K562 (cell line): ENCODE measurements around the gene SNTG2. TPM values are rescaled to one million over a fixed set of nuclear protein-coding genes. Genes with fewer than 3 reads are reported as not detected.

Source experiments
- ATAC-seq: fragments of 200-7000 bp; cut with Tn5 transposase; 3 replicates; pipeline ENCODE4 v1.9.1; 2020; ENCODE audit warnings: moderate library complexity
- BruUV-seq: library from RNA; stranded (reverse); fragments of 400-500 nt; replicated peaks from 2 replicates; lab custom pipeline; 2021; lab: Mats Ljungman, UMichigan
- CTCF ChIA-PET: fragments of 300-600 bp; formaldehyde crosslinking; extraction: SDS; loops from one replicate; lab custom pipeline; 2021; ENCODE audit warnings: low intra/inter-chr PET ratio; lab: Yijun Ruan, JAX
- POLR2A ChIA-PET: fragments of 300-600, 350-650 bp; sonication (Branson Sonifier 250); formaldehyde crosslinking; extraction: SDS; loops from one replicate; lab custom pipeline; 2021; ENCODE audit warnings: antibody characterized with exemption, inconsistent platforms; lab: Yijun Ruan, JAX
- DNase-seq, 4 experiments: peaks; one replicate each; pipeline versions ENCODE4 v3.0.0 to v3.0.0-alpha.2; 2011 to 2018; ENCODE audit warnings: low spot score in 3 of 4, mixed read lengths in 3 of 4; ENCODE audit errors: extremely low read depth in 1 of 4
- FAIRE-seq: peaks from 2 replicates; lab custom pipeline; 2011; peaks lifted over from hg19 to GRCh38; lab: Jason Lieb, UNC
- H2AFZ ChIP-seq: 2 replicates; pipeline ENCODE4 v1.6.0; 2011; ENCODE audit warnings: low read depth, low read length, control low read depth, inconsistent platforms
- H3K27ac ChIP-seq: fragments of 200-600 bp; 3 replicates; pipeline ENCODE4 v1.8.0; 2011; ENCODE audit warnings: low read depth, mild to moderate bottlenecking, control low read depth, inconsistent platforms, low read length, moderate library complexity, mixed read lengths; ENCODE audit errors: extremely low read depth
- H3K27me3 ChIP-seq, 2 experiments: fragments of 300-600 bp in 1 of 2; 2 replicates in 1 of 2; 3 replicates in 1 of 2; pipeline versions ENCODE4 v1.6.0 to v1.8.0; 2011; ENCODE audit warnings: inconsistent platforms in 2 of 2, low read length in 2 of 2, mild to moderate bottlenecking in 1 of 2, mixed read lengths in 1 of 2, moderate library complexity in 1 of 2; ENCODE audit not compliant: control insufficient read depth in 2 of 2, insufficient read depth in 2 of 2
- H3K36me3 ChIP-seq: fragments of 300-600 bp; 3 replicates; pipeline ENCODE4 v1.8.0; 2011; ENCODE audit warnings: mild to moderate bottlenecking, low read length, inconsistent platforms; ENCODE audit not compliant: control insufficient read depth, insufficient read depth
- H3K4me1 ChIP-seq, 2 experiments: fragments of 200-600 bp in 1 of 2; replicated peaks in 1 of 2; 2 replicates in 1 of 2; 3 replicates in 1 of 2; pipeline versions ENCODE4 v1.5.1 to v1.8.0; 2011; ENCODE audit warnings: inconsistent platforms in 2 of 2, low read length in 2 of 2, mild to moderate bottlenecking in 1 of 2, mixed read lengths in 1 of 2, moderate library complexity in 1 of 2; ENCODE audit not compliant: control insufficient read depth in 2 of 2, insufficient read depth in 2 of 2
- H3K4me2 ChIP-seq: 2 replicates; pipeline ENCODE4 v1.6.1; 2011; ENCODE audit warnings: low read length, control low read depth, inconsistent platforms, mixed read lengths; ENCODE audit not compliant: insufficient read depth
- H3K4me3 ChIP-seq: fragments of 200-600 bp; sonication (generic), shearing (Covaris generic); 2 replicates; pipeline ENCODE4 v1.5.1; 2016; ENCODE audit warnings: control low read depth, inconsistent platforms
- H3K79me2 ChIP-seq: fragments of 200-600 bp; 3 replicates; pipeline ENCODE4 v1.8.0; 2011; ENCODE audit warnings: low read length, inconsistent platforms; ENCODE audit not compliant: control insufficient read depth, insufficient read depth
- H3K9ac ChIP-seq, 2 experiments: 2 replicates each; pipeline versions ENCODE4 v1.6.0 to v1.6.1; 2011; ENCODE audit warnings: low read depth in 2 of 2, low read length in 2 of 2, control low read depth in 1 of 2, inconsistent platforms in 1 of 2, mild to moderate bottlenecking in 1 of 2, mixed read lengths in 1 of 2; ENCODE audit not compliant: insufficient read depth in 1 of 2
- H3K9me1 ChIP-seq: one replicate; pipeline ENCODE4 v1.6.0; 2011; ENCODE audit warnings: inconsistent platforms, mild to moderate bottlenecking, low read length, moderate library complexity; ENCODE audit not compliant: control insufficient read depth, insufficient read depth
- H3K9me3 ChIP-seq: replicated peaks from 2 replicates; pipeline ENCODE4 v1.5.1; 2011; ENCODE audit warnings: low read depth, low read length, inconsistent platforms; ENCODE audit not compliant: control insufficient read depth, insufficient read depth
- H4K20me1 ChIP-seq: replicated peaks from 2 replicates; pipeline ENCODE4 v1.6.1; 2011; ENCODE audit warnings: low read length, inconsistent platforms, mixed read lengths; ENCODE audit not compliant: control insufficient read depth, insufficient read depth
- CHD4 ChIP-seq: fragments of 200-600 bp; sonication (generic); IDR thresholded peaks from 3 replicates; pipeline ENCODE4 v1.6.1; 2012; ENCODE audit warnings: low read depth, mild to moderate bottlenecking, mixed read lengths, low read length, inconsistent platforms; ENCODE audit not compliant: insufficient read depth, insufficient replicate concordance, poor library complexity, severe bottlenecking
- E2F4 ChIP-seq: sonication (generic); formaldehyde crosslinking; IDR thresholded peaks from 2 replicates; pipeline ENCODE4 v1.8.0; 2022; ENCODE audit warnings: mild to moderate bottlenecking, low read depth, missing genetic modification reagents
- FIP1L1 ChIP-seq: fragments of 200-400 bp; formaldehyde crosslinking; IDR thresholded peaks from 2 replicates; pipeline ENCODE4 v1.6.1; 2018; ENCODE audit warnings: mild to moderate bottlenecking, low read depth, low read length; ENCODE audit not compliant: poor library complexity, severe bottlenecking
- HDAC2 ChIP-seq: fragments of 450-650 bp; IDR thresholded peaks from 2 replicates; pipeline ENCODE4 v1.6.1; 2016; ENCODE audit warnings: mild to moderate bottlenecking
- HNRNPL ChIP-seq: fragments of 200-400 bp; formaldehyde crosslinking; IDR thresholded peaks from 2 replicates; pipeline ENCODE4 v1.6.1; 2017; ENCODE audit warnings: low read depth, mild to moderate bottlenecking, low read length
- ZBTB2 ChIP-seq: fragments of 450-650 bp; IDR thresholded peaks from 2 replicates; pipeline ENCODE4 v1.6.1; 2016; ENCODE audit warnings: antibody characterized with exemption
- ZNF277 ChIP-seq: fragments of 250-450 bp; sonication (Bioruptor Pico); IDR thresholded peaks from 2 replicates; pipeline ENCODE4 v1.8.0; 2022; ENCODE audit warnings: inconsistent platforms, mild to moderate bottlenecking, moderate library complexity, borderline replicate concordance
- ZNF407 ChIP-seq: fragments of 450-650 bp; IDR thresholded peaks from 2 replicates; pipeline ENCODE4 v1.6.1; 2016; ENCODE audit warnings: low read depth
- ZNF584 ChIP-seq: fragments of 200-800 bp; sonication (Bioruptor generic); IDR thresholded peaks from 2 replicates; pipeline ENCODE4 v1.6.1; 2016; ENCODE audit warnings: low read depth, mild to moderate bottlenecking, missing genetic modification characterization, missing compliant biosample characterization
- ZNF785 ChIP-seq: fragments of 250-450 bp; sonication (Bioruptor Pico); IDR thresholded peaks from 2 replicates; pipeline ENCODE4 v1.4.0; 2020; ENCODE audit warnings: mild to moderate bottlenecking
- WGBS: fragments of 100-300 bp; shearing (Covaris generic); methylation state at CpG from one replicate; pipeline ENCODE4 v1.1.6; 2016; ENCODE audit warnings: low coverage, mixed read lengths; ENCODE audit not compliant: insufficient coverage; ENCODE audit errors: missing lambda C conversion rate; 5-methylcytosine and 5-hydroxymethylcytosine counted together
- in situ Hi-C: fragments of 300-500 bp; cut with MboI; formaldehyde crosslinking; loops from 4 replicates; pipeline ENCODE4 v1.15.0; 2018; ENCODE audit warnings: inconsistent platforms, mixed read lengths
- intact Hi-C: fragments of 100-400 bp; cut with micrococcal nuclease; formaldehyde crosslinking; loops from 2 replicates; pipeline ENCODE4 v1.14.2; 2022
- polyA plus RNA-seq, 8 experiments: library from polyadenylated mRNA; depleted of rRNA in 4 of 8; stranded (reverse) in 5 of 8; unstranded in 3 of 8; fragments of >200 nt; fragmentation: Nextera tagmentation in 2 of 8; fragmentation: Illumina TruSeq in 1 of 8; extraction: Ambion mirVana in 2 of 8; extraction: Trizol in 1 of 8; gene quantifications; 2 replicates each; pipeline versions ENCODE4 v1.2.1 to v1.2.3, GENCODE V29; 2011 to 2014; ENCODE audit warnings: inconsistent platforms in 1 of 8, missing spikeins in 1 of 8
- total RNA-seq, 7 experiments: library from RNA; depleted of rRNA in 6 of 7; stranded (reverse); fragments of >200 nt in 6 of 7; fragmentation: Illumina TruSeq in 2 of 7; extraction: Trizol in 2 of 7; gene quantifications; 2 replicates each; pipeline versions ENCODE4 v1.2.1 to v1.2.3, GENCODE V29; 2011 to 2021; ENCODE audit warnings: low replicate concordance in 1 of 7

The SNTG2 gene
- total and polyA plus RNA-seq, 9 of the 15 experiments (the other 6 are each of a cell fraction or from before 2014, with no cell fraction given), result not detected

GRCh38 chr2:1237783-1238182 lies 287.1 kb downstream of the SNTG2 start:
- Histone ChIP-seq H3K4me1 (no peaks in the 10 kb centered on the region), H3K9me1 (no peaks in the 10 kb centered on the region), H3K36me3 (no peaks in the 10 kb centered on the region), H3K79me2 (no peaks in the 10 kb centered on the region), H4K20me1 (no peaks in the 10 kb centered on the region), H3K9me3 (no peaks in the 10 kb centered on the region), H3K4me3 (no peak overlapping the region), H3K27ac (no peak overlapping the region), H3K4me2 (no peak overlapping the region), H3K27me3 (peaks cover 0 to 29% of the 10 kb centered on the region in 2 experiments; a peak in 3 of 5 replicates), H2AFZ (no peak overlapping the region), H3K9ac (no peak overlapping the region)
- ChIA-PET POLR2A (no interaction called here), CTCF (no interaction called here)
- intact Hi-C loops (loop anchor here (10.0 kb wide), 1 partner anchor 307 kb away; no protein-coding TSS in a partner anchor), in situ Hi-C loops (no loop called here)
- WGBS, result 2% methylated on average over 14 of the region's 18 CpGs
- DNase-seq (no peak), FAIRE-seq (no peak), ATAC-seq (no peak; the same call in 2 of the 3 replicates)
- no TSS peak for BruUV-seq
- no peak for TF ChIP-seq HNRNPL
- no peak for TF ChIP-seq ZNF277 (CRISPR knock-in tag)
- no peak for TF ChIP-seq ZNF584 (CRISPR knock-in tag)
- no peak for TF ChIP-seq ZBTB2
- TF ChIP-seq FIP1L1, result no peak
- no peak for TF ChIP-seq CHD4
- no peak for TF ChIP-seq E2F4
- TF ChIP-seq HDAC2, result no peak
- TF ChIP-seq ZNF785 (CRISPR knock-in tag), result no peak
- TF ChIP-seq ZNF407, result no peak
